ENCODE data around the gene ANKH. TPM values are rescaled to one million over a fixed set of nuclear protein-coding genes. Genes with fewer than 3 reads are reported as not detected.
"Not testable (repeated sequence)": the region's sequence is repeated elsewhere in the genome, so short reads cannot be mapped to it uniquely, and the experiment has no call there.

Gene ANKH
- total RNA-seq (2021) = 8.8 and 13.9 TPM in 2 replicates
- percentile 44 among the genes with signal in this experiment for Bru-seq, nascent RNA
- percentile 41 among the genes with signal in this experiment for BruChase-seq, experiment 1, labeled RNA remaining after a 2-hour chase
- BruChase-seq, experiment 2, labeled RNA remaining after a 6-hour chase = percentile 46 among the genes with signal in this experiment
- long read RNA-seq, full-length matches to known transcripts = 9 of 15 reads
- long read RNA-seq, partial matches to known transcripts = 3 of 15 reads
- long read RNA-seq, other reads (novel, unspliced or antisense) = 3 of 15 reads

GRCh38 chr5:14871214-14872069 is at the start of gene ANKH:
TSS of gene ANKH (minus strand) at chr5:14871778. CDS start at chr5:14871447, 331 bp downstream.
- DNase-seq (ENCODE audit: low spot score) = peak; percentile 82
- Histone ChIP-seq H3K27ac (ENCODE audit: low read depth, low read length, poor library complexity, severe bottlenecking) (no peak within 1 kb of the TSS), H3K4me1 (ENCODE audit: insufficient read depth, low read length, poor library complexity, severe bottlenecking) (peaks cover 5% of the 10 kb centered on the region), H3K9me3 (ENCODE audit: low read depth, low read length, poor library complexity, severe bottlenecking) (no peaks in the 10 kb centered on the region), H3K36me3 (ENCODE audit: insufficient read depth, low read length, poor library complexity, severe bottlenecking) (no peaks in the 10 kb centered on the region), H3K27me3 (replicated peaks; ENCODE audit: insufficient read depth, low read depth, low read length, poor library complexity) (peaks cover 55% of the 10 kb centered on the region), H3K4me3 (ENCODE audit: low read depth, low read length, poor library complexity, severe bottlenecking) (peak within 1 kb of the TSS; percentile 51)
- CTCF ChIA-PET = no interaction called here
- no TSS peak for BruUV-seq (replicated peaks)
- TF ChIP-seq CTCF (conservative IDR thresholded peaks at IDR 0.05; ENCODE audit: low read depth, low read length) = no peak
- no peak for TF ChIP-seq EZH2 (IDR thresholded peaks at IDR 0.05; ENCODE audit: borderline replicate concordance, low read depth, low read length, poor library complexity, severe bottlenecking)
- POLR2A ChIA-PET (ENCODE audit: low non-redundant PET) = no interaction called here
- intact Hi-C loops (cut with micrococcal nuclease; ENCODE audit: unreplicated experiment) = loop anchor here (2.0 to 5.0 kb wide), 3 partner anchors 65 to 144 kb away; no protein-coding TSS in a partner anchor

GRCh38 chr5:14920121-14920520 is 48.5 kb upstream of the ANKH start:
- H3K36me3 ChIP-seq (ENCODE audit: insufficient read depth, low read length, poor library complexity, severe bottlenecking) = no peaks in the 10 kb centered on the region
- no peaks in the 10 kb centered on the region for H3K9me3 ChIP-seq (ENCODE audit: low read depth, low read length, poor library complexity, severe bottlenecking)
- H3K27me3 ChIP-seq (replicated peaks; ENCODE audit: insufficient read depth, low read depth, low read length, poor library complexity) = no peaks in the 10 kb centered on the region
- H3K27ac ChIP-seq (ENCODE audit: low read depth, low read length, poor library complexity, severe bottlenecking) = no peak overlapping the region
- ChIA-PET CTCF (no interaction called here), POLR2A (ENCODE audit: low non-redundant PET) (no interaction called here)
- no peak overlapping the region for H3K4me3 ChIP-seq (ENCODE audit: low read depth, low read length, poor library complexity, severe bottlenecking)
- TF ChIP-seq CTCF (conservative IDR thresholded peaks at IDR 0.05; ENCODE audit: low read depth, low read length) = no peak
- no peak for TF ChIP-seq EZH2 (IDR thresholded peaks at IDR 0.05; ENCODE audit: borderline replicate concordance, low read depth, low read length, poor library complexity, severe bottlenecking)
- no peaks in the 10 kb centered on the region for H3K4me1 ChIP-seq (ENCODE audit: insufficient read depth, low read length, poor library complexity, severe bottlenecking)
- no peak for DNase-seq (ENCODE audit: low spot score)
- BruUV-seq (replicated peaks) = no TSS peak
- intact Hi-C loops (cut with micrococcal nuclease; ENCODE audit: unreplicated experiment) = no loop called here

GRCh38 chr5:14919106-14919505 is 47.5 kb upstream of the ANKH start:
- H3K27ac ChIP-seq (ENCODE audit: low read depth, low read length, poor library complexity, severe bottlenecking); H3K4me1 ChIP-seq (ENCODE audit: insufficient read depth, low read length, poor library complexity, severe bottlenecking); H3K9me3 ChIP-seq (ENCODE audit: low read depth, low read length, poor library complexity, severe bottlenecking); DNase-seq (ENCODE audit: low spot score); POLR2A ChIA-PET (ENCODE audit: low non-redundant PET); H3K27me3 ChIP-seq (replicated peaks; ENCODE audit: insufficient read depth, low read depth, low read length, poor library complexity); H3K4me3 ChIP-seq (ENCODE audit: low read depth, low read length, poor library complexity, severe bottlenecking); H3K36me3 ChIP-seq (ENCODE audit: insufficient read depth, low read length, poor library complexity, severe bottlenecking); BruUV-seq (replicated peaks); CTCF ChIA-PET; intact Hi-C loops (cut with micrococcal nuclease; ENCODE audit: unreplicated experiment): not testable (repeated sequence)
